Mesendoderm (in vitro differentiated cells): ENCODE measurements around the gene MXRA7.

ENCODE experiments used
- DNase-seq: peaks from one replicate; pipeline ENCODE4 v3.0.0; 2013
- H2AK5ac ChIP-seq: 2 replicates; pipeline ENCODE4 v1.6.1; 2013; ENCODE audit warnings: low read length, inconsistent platforms
- H2BK120ac ChIP-seq: 2 replicates; pipeline ENCODE4 v1.6.1; 2013; ENCODE audit warnings: low read depth, mild to moderate bottlenecking, low read length, moderate library complexity, mixed read lengths
- H2BK15ac ChIP-seq: replicated peaks from 2 replicates; pipeline ENCODE4 v1.6.1; 2013; ENCODE audit warnings: low read depth, mild to moderate bottlenecking, moderate library complexity
- H2BK5ac ChIP-seq: 2 replicates; pipeline ENCODE4 v1.6.1; 2013; ENCODE audit warnings: low read length, inconsistent platforms
- H3K18ac ChIP-seq: 2 replicates; pipeline ENCODE4 v1.6.1; 2013; ENCODE audit warnings: mild to moderate bottlenecking, low read length, mixed read lengths
- H3K23ac ChIP-seq: one replicate; pipeline ENCODE4 v1.6.1; 2013; ENCODE audit warnings: low read length
- H3K27ac ChIP-seq: 2 replicates; pipeline ENCODE4 v1.5.1; 2013; ENCODE audit warnings: low read depth, mild to moderate bottlenecking, inconsistent platforms, low read length, moderate library complexity
- H3K27me3 ChIP-seq: 2 replicates; pipeline ENCODE4 v1.6.1; 2013; ENCODE audit warnings: low read length, control low read depth, mild to moderate bottlenecking, inconsistent platforms; ENCODE audit not compliant: insufficient read depth, poor library complexity
- H3K36me3 ChIP-seq: 2 replicates; pipeline ENCODE4 v1.6.1; 2013; ENCODE audit warnings: low read length, inconsistent platforms; ENCODE audit not compliant: control insufficient read depth, insufficient read depth
- H3K4ac ChIP-seq: one replicate; pipeline ENCODE4 v1.6.1; 2013; ENCODE audit warnings: low read depth, mild to moderate bottlenecking, low read length, moderate library complexity
- H3K4me1 ChIP-seq: 2 replicates; pipeline ENCODE4 v1.6.1; 2013; ENCODE audit warnings: low read depth, low read length, inconsistent platforms; ENCODE audit not compliant: control insufficient read depth
- H3K4me2 ChIP-seq: 2 replicates; pipeline ENCODE4 v1.6.1; 2013; ENCODE audit warnings: low read length
- H3K4me3 ChIP-seq: 2 replicates; pipeline ENCODE4 v1.5.1; 2013; ENCODE audit warnings: mild to moderate bottlenecking, low read length
- H3K56ac ChIP-seq: one replicate; pipeline ENCODE4 v1.6.1; 2013; ENCODE audit warnings: low read length
- H3K79me1 ChIP-seq: 2 replicates; pipeline ENCODE4 v1.6.1; 2013; ENCODE audit warnings: low read length, inconsistent platforms
- H3K79me2 ChIP-seq: 2 replicates; pipeline ENCODE4 v1.6.1; 2013; ENCODE audit warnings: mild to moderate bottlenecking, low read length; ENCODE audit not compliant: control insufficient read depth, insufficient read depth
- H3K9ac ChIP-seq: 2 replicates; pipeline ENCODE4 v1.6.1; 2013; ENCODE audit warnings: low read length, inconsistent platforms
- H4K5ac ChIP-seq: one replicate; pipeline ENCODE4 v1.6.1; 2013; ENCODE audit warnings: low read length
- H4K8ac ChIP-seq: one replicate; pipeline ENCODE4 v1.6.1; 2013; ENCODE audit warnings: low read depth, mild to moderate bottlenecking, control low read depth, low read length, moderate library complexity
- WGBS: extraction: QIAGEN DNeasy Blood & Tissue Kit; methylation state at CpG from one replicate; pipeline ENCODE4 v1.1.7; 2013; ENCODE audit warnings: low lambda C conversion rate, missing lambda C conversion rate; ENCODE audit not compliant: insufficient coverage; ENCODE audit errors: extremely low coverage; 5-methylcytosine and 5-hydroxymethylcytosine counted together

The MXRA7 gene

DNA sequence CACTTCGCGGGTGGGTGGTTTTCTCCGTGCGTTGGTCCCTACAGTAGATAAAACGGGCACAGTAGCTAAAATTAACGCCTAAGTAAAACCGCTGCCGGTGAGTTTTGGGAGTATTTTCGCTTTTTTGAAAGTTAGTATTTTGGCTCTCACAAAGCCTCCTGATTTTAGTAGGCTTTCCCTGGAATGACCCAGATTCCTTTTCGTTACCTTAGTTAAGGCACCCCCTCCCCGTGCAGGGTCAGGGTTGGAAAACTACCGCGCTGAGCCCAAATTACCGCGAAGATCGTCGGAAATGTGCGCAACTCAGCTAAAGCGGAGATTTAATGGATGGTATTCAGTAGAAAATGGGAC lies 38.9 kb downstream of the MXRA7 start:
- Histone ChIP-seq H2BK15ac (no peak overlapping the region), H3K79me1 (no peaks in the 10 kb centered on the region), H3K27ac (peak overlapping the region; percentile 43), H4K5ac (no peak overlapping the region), H3K4me1 (peaks cover 4% of the 10 kb centered on the region), H2BK5ac (no peak overlapping the region), H2AK5ac (no peak overlapping the region), H3K4me3 (peak overlapping the region; percentile 78), H2BK120ac (no peak overlapping the region), H4K8ac (peak overlapping the region; percentile 28), H3K79me2 (no peaks in the 10 kb centered on the region), H3K36me3 (no peaks in the 10 kb centered on the region), H3K9ac (peak overlapping the region; percentile 83), H3K27me3 (no peaks in the 10 kb centered on the region), H3K56ac (peak overlapping the region; percentile 92), H3K23ac (no peak overlapping the region), H3K4me2 (peak overlapping the region; percentile 77), H3K4ac (peak overlapping the region; percentile 48), H3K18ac (peak overlapping the region; percentile 77)
- no CpG with 5 or more reads among the region's 19 CpGs for WGBS
- DNase-seq = no peak

- Histone ChIP-seq H3K4ac (no peak overlapping the region), H3K4me3 (no peak overlapping the region), H2BK5ac (peak overlapping the region; percentile 61), H3K4me2 (peak overlapping the region; percentile 66), H3K79me1 (no peaks in the 10 kb centered on the region), H3K36me3 (no peaks in the 10 kb centered on the region), H3K56ac (peak overlapping the region; percentile 90), H3K4me1 (peaks cover 4% of the 10 kb centered on the region), H3K27me3 (no peaks in the 10 kb centered on the region), H2BK15ac (no peak overlapping the region), H3K23ac (no peak overlapping the region), H3K9ac (peak overlapping the region; percentile 73), H4K5ac (no peak overlapping the region), H3K18ac (no peak overlapping the region), H3K27ac (peak overlapping the region; percentile 79), H2AK5ac (no peak overlapping the region), H2BK120ac (no peak overlapping the region), H4K8ac (no peak overlapping the region), H3K79me2 (no peaks in the 10 kb centered on the region)
- no CpG with 5 or more reads among the region's 32 CpGs for WGBS
- DNase-seq = peak; percentile 100
These were observed 39.4 kb downstream of the MXRA7 start for GRCh38 chr17:76671123-76671911.

DNA sequence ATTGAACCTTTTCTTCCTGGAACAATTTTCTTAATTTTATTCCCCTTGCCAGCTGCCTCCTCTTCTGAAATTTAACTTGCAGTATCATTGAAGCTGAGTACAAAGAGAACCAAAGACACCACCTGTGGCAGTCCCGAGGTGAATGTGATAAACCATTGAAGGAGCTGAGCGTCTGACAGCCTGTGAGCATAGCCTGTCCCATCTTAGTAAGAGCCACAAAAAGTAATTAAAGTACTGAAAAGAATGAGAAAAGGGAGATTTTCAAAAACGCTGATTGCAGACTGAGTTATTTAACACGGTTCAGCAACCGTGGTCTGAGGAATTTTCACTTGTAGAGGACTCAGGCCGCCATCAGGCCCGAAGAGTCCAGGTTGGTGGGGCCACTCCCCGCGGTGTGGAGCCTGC lies 40.0 kb downstream of the MXRA7 start:
- H3K36me3 ChIP-seq = no peaks in the 10 kb centered on the region
- H2BK120ac ChIP-seq = no peak overlapping the region
- peak overlapping the region; percentile 73 for H3K9ac ChIP-seq
- no peak overlapping the region for H4K5ac ChIP-seq
- no peak for DNase-seq
- no peaks in the 10 kb centered on the region for H3K79me1 ChIP-seq
- H2AK5ac ChIP-seq = no peak overlapping the region
- no peak overlapping the region for H3K4me2 ChIP-seq
- H3K4me3 ChIP-seq = no peak overlapping the region
- H2BK15ac ChIP-seq = no peak overlapping the region
- H3K27me3 ChIP-seq = no peaks in the 10 kb centered on the region
- H3K23ac ChIP-seq = no peak overlapping the region
- peak overlapping the region; percentile 79 for H3K27ac ChIP-seq
- H3K4ac ChIP-seq = no peak overlapping the region
- no peak overlapping the region for H3K18ac ChIP-seq
- H3K79me2 ChIP-seq = no peaks in the 10 kb centered on the region
- whole genome bisulfite sequencing = no CpG with 5 or more reads among the region's 9 CpGs
- H3K4me1 ChIP-seq = peaks cover 4% of the 10 kb centered on the region
- H3K56ac ChIP-seq = peak overlapping the region; percentile 90
- no peak overlapping the region for H2BK5ac ChIP-seq
- H4K8ac ChIP-seq = no peak overlapping the region

GRCh38 chr17:76670020-76670717 lies 40.6 kb downstream of the MXRA7 start:
- H3K4me3 ChIP-seq = no peak overlapping the region
- H3K18ac ChIP-seq = no peak overlapping the region
- no peak overlapping the region for H2BK120ac ChIP-seq
- H3K4me2 ChIP-seq = no peak overlapping the region
- no peaks in the 10 kb centered on the region for H3K27me3 ChIP-seq
- no peak overlapping the region for H3K9ac ChIP-seq
- H3K23ac ChIP-seq = no peak overlapping the region
- no peak overlapping the region for H3K56ac ChIP-seq
- peaks cover 4% of the 10 kb centered on the region for H3K4me1 ChIP-seq
- no peaks in the 10 kb centered on the region for H3K79me1 ChIP-seq
- no peak overlapping the region for H4K5ac ChIP-seq
- H2BK5ac ChIP-seq = no peak overlapping the region
- no peak overlapping the region for H2BK15ac ChIP-seq
- no peak for DNase-seq
- H3K36me3 ChIP-seq = no peaks in the 10 kb centered on the region
- H3K79me2 ChIP-seq = no peaks in the 10 kb centered on the region
- no peak overlapping the region for H3K27ac ChIP-seq
- H4K8ac ChIP-seq = no peak overlapping the region
- no CpG with 5 or more reads among the region's 9 CpGs for WGBS
- no peak overlapping the region for H3K4ac ChIP-seq
- no peak overlapping the region for H2AK5ac ChIP-seq

DNA sequence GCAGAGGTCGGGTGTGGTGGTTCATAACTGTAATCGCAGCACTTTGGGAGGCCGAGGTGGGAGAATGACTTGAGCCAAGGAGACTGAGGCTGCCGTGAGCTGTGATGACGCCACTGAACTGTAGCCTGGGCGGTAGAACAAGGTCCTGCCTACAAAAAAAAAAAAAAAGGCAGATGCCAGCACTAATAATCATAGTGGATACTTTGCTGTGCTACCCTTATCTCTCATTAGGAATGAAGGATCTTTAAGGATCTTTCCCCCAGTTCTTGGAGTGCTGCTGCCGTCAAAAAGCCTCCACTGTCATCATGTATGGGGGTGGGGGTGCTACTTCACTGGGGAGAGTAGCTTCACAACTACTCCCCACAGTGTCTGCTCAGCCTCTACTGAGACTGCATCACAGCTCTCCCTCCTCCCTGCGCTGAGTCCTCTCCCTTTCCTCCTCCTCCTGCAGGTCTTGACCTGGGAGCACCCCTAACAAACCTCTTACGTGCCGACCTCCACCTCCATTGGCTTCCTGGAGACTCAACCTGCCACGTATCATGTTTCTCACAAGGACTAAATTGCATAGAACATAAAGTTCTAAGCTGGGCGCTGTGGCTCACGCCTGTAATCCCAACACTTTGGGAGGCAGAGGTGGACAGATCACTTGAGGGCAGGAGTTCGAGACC lies 42.8 kb downstream of the MXRA7 start:
- Histone ChIP-seq H3K4me1 (peaks cover 4% of the 10 kb centered on the region), H2BK15ac (no peak overlapping the region), H3K27ac (no peak overlapping the region), H3K36me3 (no peaks in the 10 kb centered on the region), H3K4ac (no peak overlapping the region), H4K8ac (no peak overlapping the region), H3K79me2 (no peaks in the 10 kb centered on the region), H3K4me3 (no peak overlapping the region), H3K56ac (no peak overlapping the region), H2AK5ac (no peak overlapping the region), H3K4me2 (no peak overlapping the region), H3K27me3 (no peaks in the 10 kb centered on the region), H2BK5ac (no peak overlapping the region), H4K5ac (no peak overlapping the region), H3K9ac (no peak overlapping the region), H3K18ac (no peak overlapping the region), H2BK120ac (no peak overlapping the region), H3K23ac (no peak overlapping the region), H3K79me1 (no peaks in the 10 kb centered on the region)
- no CpG with 5 or more reads among the region's 14 CpGs for WGBS
- no peak for DNase-seq
